GM12878 (cell line): ENCODE data around the gene ANP32B. TPM values are rescaled to one million over a fixed set of nuclear protein-coding genes. Genes with fewer than 3 reads are reported as not detected.

ENCODE experiments used
- ATAC-seq: fragments of 200-7000 bp; cut with Tn5 transposase; 3 replicates; pipeline ENCODE4 v1.9.1; 2020; ENCODE audit warnings: mild to moderate bottlenecking, moderate library complexity
- BruUV-seq: library from RNA; stranded (reverse); fragments of 400-500 nt; replicated peaks from 2 replicates; lab custom pipeline; 2021; lab: Mats Ljungman, UMichigan
- CTCF ChIA-PET: fragments of 300-600 bp; sonication (Branson Sonifier 250); formaldehyde crosslinking; extraction: SDS; loops from one replicate; lab custom pipeline; 2021; ENCODE audit warnings: inconsistent platforms; lab: Yijun Ruan, JAX
- POLR2A ChIA-PET: fragments of 350-600 bp; formaldehyde crosslinking; extraction: SDS; loops from one replicate; lab custom pipeline; 2021; ENCODE audit warnings: inconsistent platforms; lab: Charles Lee
- RAD21 ChIA-PET: fragments of 300-600 bp; sonication (Branson Sonifier 250); formaldehyde crosslinking; loops from one replicate; lab custom pipeline; 2023; ENCODE audit warnings: antibody characterized with exemption; ENCODE audit not compliant: unreplicated experiment; lab: Charles Lee
- SMC1A ChIA-PET: fragments of 300-600 bp; sonication (Branson Sonifier 250); formaldehyde crosslinking; loops from one replicate; lab custom pipeline; 2023; ENCODE audit not compliant: unreplicated experiment, uncharacterized antibody; lab: Charles Lee
- DNase-seq: peaks from one replicate; pipeline ENCODE4 v3.0.0-alpha.2; 2011; ENCODE audit warnings: low read depth, low spot score
- FAIRE-seq: peaks from 3 replicates; lab custom pipeline; 2011; peaks lifted over from hg19 to GRCh38; lab: Jason Lieb, UNC
- H2AFZ ChIP-seq: 2 replicates; pipeline ENCODE4 v1.6.0; 2011; ENCODE audit warnings: low read depth, low read length, control low read depth; ENCODE audit not compliant: control insufficient read depth
- H3K27ac ChIP-seq: 2 replicates; pipeline ENCODE4 v1.5.1; 2011; ENCODE audit warnings: control low read depth; ENCODE audit not compliant: control insufficient read depth, insufficient read depth
- H3K27me3 ChIP-seq, 2 experiments: replicated peaks in 1 of 2; 2 replicates each; pipeline versions ENCODE4 v1.6.0 to v1.6.1; 2011; ENCODE audit warnings: low read length in 1 of 2; ENCODE audit not compliant: control insufficient read depth in 2 of 2, insufficient read depth in 2 of 2
- H3K36me3 ChIP-seq, 2 experiments: 2 replicates each; pipeline ENCODE4 v1.5.1; 2011; ENCODE audit warnings: low read length in 1 of 2; ENCODE audit not compliant: control insufficient read depth in 2 of 2, insufficient read depth in 2 of 2
- H3K4me1 ChIP-seq: 2 replicates; pipeline ENCODE4 v1.6.1; 2011; ENCODE audit warnings: mild to moderate bottlenecking, low read length, moderate library complexity, mixed read lengths; ENCODE audit not compliant: control insufficient read depth, insufficient read depth
- H3K4me2 ChIP-seq: 2 replicates; pipeline ENCODE4 v1.6.0; 2011; ENCODE audit warnings: control low read depth; ENCODE audit not compliant: control insufficient read depth, insufficient read depth
- H3K4me3 ChIP-seq: fragments of 200-600 bp; sonication (generic); 2 replicates; pipeline ENCODE4 v1.5.1; 2016
- H3K79me2 ChIP-seq: 2 replicates; pipeline ENCODE4 v1.6.0; 2011; ENCODE audit warnings: low read length; ENCODE audit not compliant: control insufficient read depth, insufficient read depth
- H3K9ac ChIP-seq: 2 replicates; pipeline ENCODE4 v1.8.0; 2011; ENCODE audit warnings: low read length, control low read depth, mixed read lengths; ENCODE audit not compliant: control insufficient read depth, insufficient read depth
- H3K9me3 ChIP-seq: replicated peaks from 3 replicates; pipeline ENCODE4 v1.5.1; 2011; ENCODE audit warnings: mild to moderate bottlenecking, low read length; ENCODE audit not compliant: control insufficient read depth, insufficient read depth
- H4K20me1 ChIP-seq: 2 replicates; pipeline ENCODE4 v1.6.0; 2011; ENCODE audit not compliant: control insufficient read depth, insufficient read depth
- ATF2 ChIP-seq: IDR thresholded peaks from 2 replicates; pipeline ENCODE4 v1.6.1; 2012; ENCODE audit warnings: low read length, inconsistent platforms
- BHLHE40 ChIP-seq, 2 experiments: fragments of 450-650 bp in 1 of 2; IDR thresholded peaks; 2 replicates each; pipeline ENCODE4 v1.6.1; 2011 to 2017; ENCODE audit warnings: low read depth in 2 of 2, borderline replicate concordance in 1 of 2, improper control_type of control experiment in 1 of 2, low read length in 1 of 2, mild to moderate bottlenecking in 1 of 2
- BMI1 ChIP-seq: fragments of 450-650 bp; IDR thresholded peaks from 2 replicates; pipeline ENCODE4 v1.6.1; 2016; ENCODE audit warnings: mild to moderate bottlenecking, moderate library complexity, borderline replicate concordance
- CHD1 ChIP-seq: IDR thresholded peaks from 2 replicates; pipeline ENCODE4 v1.6.1; 2012; ENCODE audit warnings: low read depth, low read length, improper control_type of control experiment
- CHD2 ChIP-seq: IDR thresholded peaks from 2 replicates; pipeline ENCODE4 v1.6.1; 2011; ENCODE audit warnings: low read depth, low read length, improper control_type of control experiment, borderline replicate concordance
- EED ChIP-seq: sonication (generic); IDR thresholded peaks from 2 replicates; pipeline ENCODE4 v1.6.1; 2016; ENCODE audit warnings: antibody characterized with exemption, low read depth
- EGR1 ChIP-seq, 2 experiments: IDR thresholded peaks; 1 replicate in 1 of 2; 2 replicates in 1 of 2; pipeline ENCODE4 v1.6.1; 2011 to 2012; ENCODE audit warnings: low read depth in 2 of 2, low read length in 2 of 2, borderline replicate concordance in 1 of 2, mild to moderate bottlenecking in 1 of 2, moderate library complexity in 1 of 2
- IRF5 ChIP-seq: fragments of 450-650 bp; IDR thresholded peaks from 2 replicates; pipeline ENCODE4 v1.6.1; 2017; ENCODE audit warnings: borderline replicate concordance
- LARP7 ChIP-seq: fragments of 450-650 bp; IDR thresholded peaks from 2 replicates; pipeline ENCODE4 v1.6.1; 2017; ENCODE audit warnings: mild to moderate bottlenecking
- MEF2B ChIP-seq: fragments of 450-650 bp; IDR thresholded peaks from 2 replicates; pipeline ENCODE4 v1.6.1; 2018; ENCODE audit warnings: mild to moderate bottlenecking, moderate library complexity; ENCODE audit not compliant: partially characterized antibody, poor library complexity, severe bottlenecking
- POLR2AphosphoS2 ChIP-seq: IDR thresholded peaks from 2 replicates; pipeline ENCODE4 v1.6.1; 2011; ENCODE audit warnings: low read depth, mild to moderate bottlenecking, low read length, improper control_type of control experiment, moderate library complexity
- RCOR1 ChIP-seq: conservative IDR thresholded peaks from 2 replicates; pipeline ENCODE4 v1.6.1; 2012; ENCODE audit warnings: low read depth, low read length, improper control_type of control experiment
- RUNX3 ChIP-seq: IDR thresholded peaks from 2 replicates; pipeline ENCODE4 v1.6.1; 2012; ENCODE audit warnings: low read length, inconsistent platforms
- SMAD1 ChIP-seq: fragments of 450-650 bp; IDR thresholded peaks from 2 replicates; pipeline ENCODE4 v1.6.1; 2018; ENCODE audit warnings: mild to moderate bottlenecking, low read depth; ENCODE audit not compliant: partially characterized antibody
- SMC3 ChIP-seq: IDR thresholded peaks from 2 replicates; pipeline ENCODE4 v1.6.1; 2011; ENCODE audit warnings: low read length, improper control_type of control experiment, borderline replicate concordance
- SREBF2 ChIP-seq: IDR thresholded peaks from 2 replicates; pipeline ENCODE4 v1.6.1; 2012; ENCODE audit warnings: mild to moderate bottlenecking, low read length
- ZNF274 ChIP-seq: IDR thresholded peaks from one replicate; pipeline ENCODE4 v1.8.0; 2011; ENCODE audit not compliant: insufficient read length, insufficient read depth
- in situ Hi-C: fragments of 300-500 bp; cut with MboI; formaldehyde crosslinking; loops from 9 replicates; pipeline ENCODE4 v1.14.3; 2018; ENCODE audit warnings: mixed read lengths
- intact Hi-C: fragments of 100-400 bp; cut with micrococcal nuclease; formaldehyde crosslinking; loops from one replicate; pipeline ENCODE4 v1.14.2; 2022; ENCODE audit not compliant: unreplicated experiment
- polyA plus RNA-seq, 11 experiments: library from polyadenylated mRNA; depleted of rRNA in 4 of 11; unstranded in 6 of 11; stranded (reverse) in 5 of 11; fragments of >200 nt; fragmentation: Nextera tagmentation in 4 of 11; fragmentation: Illumina TruSeq in 1 of 11; extraction: Ambion mirVana in 4 of 11; extraction: Trizol in 1 of 11; gene quantifications; 1 replicate in 1 of 11; 2 replicates in 10 of 11; pipeline versions ENCODE4 v1.2.1 to v1.2.3, GENCODE V29; 2011 to 2016; ENCODE audit warnings: inconsistent platforms in 2 of 11, missing spikeins in 2 of 11, low read depth in 1 of 11
- total RNA-seq, 4 experiments: library from RNA; depleted of rRNA in 3 of 4; stranded (reverse); fragments of >200 nt in 3 of 4; fragmentation: Illumina TruSeq in 1 of 4; extraction: Trizol in 1 of 4; gene quantifications; 2 replicates each; pipeline versions ENCODE4 v1.2.1 to v1.2.3, GENCODE V29; 2013 to 2021

Gene ANP32B
- total and polyA plus RNA-seq, 10 of the 15 experiments (the other 5 are each of a cell fraction or from before 2014, with no cell fraction given) = 24.5 to 419 (median 171) TPM

- intact Hi-C loops (no loop called here), in situ Hi-C loops (no loop called here)
- ChIA-PET RAD21 (interaction anchor here (1.4 kb wide), 1 partner anchor 24 kb away, joined by 4 read pairs; no protein-coding TSS in a partner anchor), SMC1A (interaction anchor here (0.9 to 1.1 kb wide), 3 partner anchors 14 to 33 kb away, joined by 3 to 4 read pairs (median 3); partner anchors contain the start of gene TRMO), CTCF (interaction anchor here (0.7 to 1.2 kb wide), 5 partner anchors 23 to 34 kb away, joined by 3 to 9 read pairs (median 3); partner anchors contain the start of gene TRMO), POLR2A (interaction anchor here (1.0 kb wide), 1 partner anchor 27 kb away, joined by 3 read pairs; no protein-coding TSS in a partner anchor)
- H3K36me3 ChIP-seq = no peaks in the 10 kb centered on the region
- ATAC-seq = no peak
- BruUV-seq = no TSS peak
- no peaks in the 10 kb centered on the region for H3K27me3 ChIP-seq
- no peak overlapping the region for H3K9ac ChIP-seq
- H3K4me3 ChIP-seq = no peak overlapping the region
- TF ChIP-seq CHD2 (no peak), ATF2 (no peak), EED (no peak), IRF5 (no peak), BHLHE40 (IDR thresholded peaks at IDR 0.05; ENCODE audit: borderline replicate concordance in 1 of 2, low read depth in 2 of 2, low read length in 1 of 2) (no peak), POLR2AphosphoS2 (no peak), EGR1 (IDR thresholded peaks at IDR 0.05; ENCODE audit: borderline replicate concordance in 1 of 2, low read depth in 2 of 2, low read length in 2 of 2) (no peak), BMI1 (no peak), RUNX3 (no peak), SREBF2 (no peak), LARP7 (no peak), SMAD1 (no peak), ZNF274 (no peak), MEF2B (no peak), RCOR1 (no peak), SMC3 (no peak), CHD1 (no peak)
- no peak for FAIRE-seq
- H3K4me2 ChIP-seq = no peak overlapping the region
- no peak overlapping the region for H2AFZ ChIP-seq
- DNase-seq = no peak
- no peaks in the 10 kb centered on the region for H3K79me2 ChIP-seq
- no peak overlapping the region for H3K27ac ChIP-seq
- no peaks in the 10 kb centered on the region; the same call in 2 of the 3 replicates for H3K9me3 ChIP-seq
- no peaks in the 10 kb centered on the region for H3K4me1 ChIP-seq
- H4K20me1 ChIP-seq = no peaks in the 10 kb centered on the region
These were observed 26.8 kb upstream of the ANP32B start for GRCh38 chr9:97956331-97956730.
